GM12874 (cell line): ENCODE measurements around the gene S100A16.

Experiments used
- CTCF ChIP-seq: IDR thresholded peaks from 2 replicates; pipeline ENCODE4 v1.5.1; 2011; ENCODE audit warnings: low read depth, mild to moderate bottlenecking, control low read depth, low read length, moderate library complexity; ENCODE audit not compliant: insufficient read depth

S100A16 gene

GRCh38 chr1:153567621-153568366, 45.1 kb downstream of the S100A16 start:
- no peak for TF ChIP-seq CTCF

GRCh38 chr1:153566414-153567371, 46.2 kb downstream of the S100A16 start:
- no peak for TF ChIP-seq CTCF

- TF ChIP-seq CTCF = no peak
Observed at GRCh38 chr1:153565529-153566374, 47.2 kb downstream of the S100A16 start, which contains the start of gene S100A2. Gene S100A2, minus strand, starts transcription at chr1:153565844. Its CDS starts 1,967 bp downstream, at chr1:153563877.

- no peak for TF ChIP-seq CTCF
Observed at GRCh38 chr1:153563991-153564390, 48.9 kb downstream of the S100A16 start.

GRCh38 chr1:153563483-153563901, 49.4 kb downstream of the S100A16 start:
- TF ChIP-seq CTCF = no peak

GRCh38 chr1:153561466-153561985, 51.4 kb downstream of the S100A16 start:
- TF ChIP-seq CTCF = no peak
